Measurements from ENCODE around the gene STK25.

The STK25 gene

DNA sequence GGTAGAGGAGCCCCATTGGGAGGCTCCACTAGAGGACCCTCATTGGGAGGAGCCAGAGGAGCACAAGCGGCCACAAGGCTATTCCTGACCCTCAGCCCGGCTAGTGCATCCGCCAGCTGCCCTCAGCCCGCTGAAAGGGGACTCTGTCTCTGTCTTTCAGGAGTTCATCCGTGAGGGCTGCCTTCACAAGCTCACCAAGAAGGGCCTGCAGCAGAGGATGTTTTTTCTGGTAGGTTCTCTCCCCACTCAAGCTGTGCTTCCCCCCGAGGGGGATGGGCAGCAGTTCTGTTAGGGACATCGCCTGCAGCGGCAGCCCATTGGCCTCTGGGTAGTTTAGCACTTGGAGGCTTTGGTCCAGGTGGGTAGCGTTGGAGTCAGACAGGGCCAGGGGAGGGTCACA, 25.1 kb downstream of the STK25 start:
- no peak for TF ChIP-seq CTCF (IDR thresholded peaks at IDR 0.05)
- H3K36me3 ChIP-seq (ENCODE audit: control insufficient read depth, insufficient read depth, low read length) = no peaks in the 10 kb centered on the region

GRCh38 chr2:241482126-241482955, 26.0 kb downstream of the STK25 start:
- Histone ChIP-seq H3K36me3 (ENCODE audit: control insufficient read depth, insufficient read depth, low read length) (no peaks in the 10 kb centered on the region), H3K4me3 (ENCODE audit: low read depth, low read length) (no peak overlapping the region), H3K79me2 (no peaks in the 10 kb centered on the region), H3K4me2 (ENCODE audit: low read length) (no peak overlapping the region), H3K27me3 (ENCODE audit: control insufficient read depth, insufficient read depth, low read length) (no peaks in the 10 kb centered on the region), H3K4me1 (no peaks in the 10 kb centered on the region), H3K27ac (no peak overlapping the region), H3K9ac (no peak overlapping the region), H2AFZ (no peak overlapping the region), H3K9me3 (ENCODE audit: control insufficient read depth, low read length) (no peaks in the 10 kb centered on the region)
- no peak for TF ChIP-seq CTCF (IDR thresholded peaks at IDR 0.05)

More for the DNA sequence above, 25.1 kb downstream of the STK25 start:
- H3K79me2 ChIP-seq = no peaks in the 10 kb centered on the region
- no peaks in the 10 kb centered on the region for H3K27me3 ChIP-seq (ENCODE audit: control insufficient read depth, insufficient read depth, low read length)
- H3K4me1 ChIP-seq = no peaks in the 10 kb centered on the region
- H3K9me3 ChIP-seq (ENCODE audit: control insufficient read depth, low read length) = no peaks in the 10 kb centered on the region
- H3K4me2 ChIP-seq (ENCODE audit: low read length) = no peak overlapping the region
- H2AFZ ChIP-seq = no peak overlapping the region
- no peak overlapping the region for H3K9ac ChIP-seq
- no peak overlapping the region for H3K4me3 ChIP-seq (ENCODE audit: low read depth, low read length)
- H3K27ac ChIP-seq = no peak overlapping the region

GRCh38 chr2:241481687-241482086, 26.7 kb downstream of the STK25 start:
- Histone ChIP-seq H3K36me3 (ENCODE audit: control insufficient read depth, insufficient read depth, low read length) (no peaks in the 10 kb centered on the region), H3K9ac (no peak overlapping the region), H3K27me3 (ENCODE audit: control insufficient read depth, insufficient read depth, low read length) (no peaks in the 10 kb centered on the region), H3K27ac (no peak overlapping the region), H3K4me1 (no peaks in the 10 kb centered on the region), H3K79me2 (no peaks in the 10 kb centered on the region), H3K4me2 (ENCODE audit: low read length) (no peak overlapping the region), H2AFZ (no peak overlapping the region), H3K9me3 (ENCODE audit: control insufficient read depth, low read length) (no peaks in the 10 kb centered on the region), H3K4me3 (ENCODE audit: low read depth, low read length) (no peak overlapping the region)
- TF ChIP-seq CTCF (IDR thresholded peaks at IDR 0.05) = no peak

DNA sequence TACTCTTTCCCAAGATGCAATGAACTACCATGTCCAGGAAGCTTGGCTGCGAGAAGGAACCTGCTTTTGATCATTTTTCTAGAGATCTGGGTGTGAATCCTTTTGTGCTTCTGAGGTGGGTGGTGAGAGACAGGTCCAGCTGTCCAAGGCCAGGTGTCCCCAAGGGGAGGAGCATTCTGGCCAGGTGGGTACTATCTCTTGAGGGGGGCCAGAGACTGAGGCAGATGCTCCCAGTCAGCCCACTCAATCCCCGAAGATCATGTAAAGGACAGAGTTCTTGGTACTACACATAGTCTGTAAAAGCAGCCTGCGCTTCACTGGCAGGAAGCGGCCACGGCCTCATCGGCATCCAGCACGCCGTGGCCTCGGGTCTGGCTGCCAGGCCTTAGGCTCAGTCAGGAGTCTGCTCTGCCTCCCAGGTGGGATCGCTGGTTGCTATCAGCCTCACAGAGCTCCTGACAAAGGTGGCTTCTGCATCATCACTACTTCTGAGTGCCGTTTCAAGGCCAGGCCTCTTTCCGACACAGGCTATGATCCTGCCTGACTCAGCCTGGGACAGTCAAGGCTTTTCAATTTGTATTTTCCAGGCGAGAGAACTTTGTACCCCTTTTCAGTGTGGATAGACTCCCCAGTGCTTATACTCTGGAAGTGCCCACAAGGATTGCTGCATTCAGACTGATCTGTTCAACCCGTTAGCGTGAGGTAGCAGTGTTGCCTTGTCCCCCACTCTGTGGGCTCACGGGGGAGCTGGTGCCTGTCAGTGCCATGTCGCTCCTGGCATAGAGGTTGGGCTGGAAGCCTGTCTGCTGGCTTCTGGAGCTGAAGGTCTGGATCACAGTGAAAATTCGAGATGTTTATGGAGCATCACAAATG, 29.1 kb downstream of the STK25 start:
- Histone ChIP-seq H2AFZ (no peak overlapping the region), H3K4me2 (ENCODE audit: low read length) (no peak overlapping the region), H3K4me3 (ENCODE audit: low read depth, low read length) (no peak overlapping the region), H3K9me3 (ENCODE audit: control insufficient read depth, low read length) (no peaks in the 10 kb centered on the region), H3K36me3 (ENCODE audit: control insufficient read depth, insufficient read depth, low read length) (no peaks in the 10 kb centered on the region), H3K27me3 (ENCODE audit: control insufficient read depth, insufficient read depth, low read length) (no peaks in the 10 kb centered on the region), H3K9ac (no peak overlapping the region), H3K27ac (no peak overlapping the region), H3K79me2 (peaks cover 3% of the 10 kb centered on the region), H3K4me1 (no peaks in the 10 kb centered on the region)
- TF ChIP-seq CTCF (IDR thresholded peaks at IDR 0.05) = no peak

Data from parathyroid adenoma (tissue), 2 donors.